HepG2 (cell line): Measurements from ENCODE around the gene PHRF1. TPM values are rescaled to one million over a fixed set of nuclear protein-coding genes. Genes with fewer than 3 reads are reported as not detected.

ENCODE experiments used
- ATAC-seq: fragments of 200-7000 bp; cut with Tn5 transposase; 3 replicates; pipeline ENCODE4 v1.9.1; 2020; ENCODE audit warnings: mild to moderate bottlenecking, moderate library complexity
- BruUV-seq: library from RNA; stranded (reverse); fragments of 400-500 nt; replicated peaks from 2 replicates; lab custom pipeline; 2021; lab: Mats Ljungman, UMichigan
- CTCF ChIA-PET: fragments of 300-600 bp; formaldehyde crosslinking; extraction: SDS; loops from one replicate; lab custom pipeline; 2021; ENCODE audit warnings: low total read pairs, inconsistent platforms, low intra/inter-chr PET ratio; lab: Yijun Ruan, JAX
- POLR2A ChIA-PET: fragments of 350-600 bp; sonication (Branson Sonifier 250); formaldehyde crosslinking; loops from one replicate; lab custom pipeline; 2020; ENCODE audit warnings: antibody characterized with exemption, inconsistent platforms; lab: Yijun Ruan, JAX
- DNase-seq: peaks from one replicate; pipeline ENCODE4 v3.0.0-alpha.2; 2015; ENCODE audit warnings: low spot score
- FAIRE-seq: peaks from 3 replicates; lab custom pipeline; 2011; peaks lifted over from hg19 to GRCh38; lab: Jason Lieb, UNC
- H2AFZ ChIP-seq: one replicate; pipeline ENCODE4 v1.6.1; 2011; ENCODE audit warnings: low read length, inconsistent platforms
- H3K27ac ChIP-seq: fragments of 300-600 bp; 3 replicates; pipeline ENCODE4 v1.8.0; 2011; ENCODE audit warnings: mixed run types, mild to moderate bottlenecking, mixed read lengths, low read length, inconsistent platforms; ENCODE audit not compliant: insufficient read depth; ENCODE audit errors: extremely low read length
- H3K27me3 ChIP-seq, 2 experiments: fragments of 200-600 bp in 1 of 2; 2 replicates in 1 of 2; 3 replicates in 1 of 2; pipeline versions ENCODE4 v1.6.0 to v1.8.0; 2011; ENCODE audit warnings: low read length in 2 of 2, mild to moderate bottlenecking in 2 of 2, moderate library complexity in 2 of 2, inconsistent platforms in 1 of 2; ENCODE audit not compliant: insufficient read depth in 2 of 2, control insufficient read depth in 1 of 2
- H3K36me3 ChIP-seq, 2 experiments: fragments of 200-600 bp in 1 of 2; replicated peaks in 1 of 2; 2 replicates in 1 of 2; 3 replicates in 1 of 2; pipeline versions ENCODE4 v1.5.1 to v1.8.0; 2011; ENCODE audit warnings: low read length in 2 of 2, inconsistent platforms in 1 of 2; ENCODE audit not compliant: insufficient read depth in 2 of 2, control insufficient read depth in 1 of 2
- H3K4me1 ChIP-seq: 2 replicates; pipeline ENCODE4 v1.5.1; 2012; ENCODE audit warnings: low read length, inconsistent platforms; ENCODE audit not compliant: insufficient read depth
- H3K4me2 ChIP-seq: 2 replicates; pipeline ENCODE4 v1.6.0; 2011; ENCODE audit warnings: low read depth, low read length, inconsistent platforms
- H3K4me3 ChIP-seq, 3 experiments: fragments of 200-600 bp in 1 of 3; sonication (generic), shearing (Covaris generic) in 1 of 3; replicated peaks in 1 of 3; 2 replicates each; pipeline ENCODE4 v1.5.1; 2011 to 2016; ENCODE audit warnings: low read length in 3 of 3, inconsistent platforms in 2 of 3, low read depth in 2 of 3, mild to moderate bottlenecking in 2 of 3, control low read depth in 1 of 3, mixed read lengths in 1 of 3; ENCODE audit not compliant: insufficient read depth in 1 of 3
- H3K79me2 ChIP-seq: one replicate; pipeline ENCODE4 v1.6.1; 2011; ENCODE audit warnings: low read length, inconsistent platforms; ENCODE audit not compliant: insufficient read depth
- H3K9ac ChIP-seq: 2 replicates; pipeline ENCODE4 v1.6.0; 2011; ENCODE audit warnings: mild to moderate bottlenecking, low read depth, low read length, inconsistent platforms; ENCODE audit not compliant: insufficient read depth
- H3K9me3 ChIP-seq: 2 replicates; pipeline ENCODE4 v1.5.1; 2012; ENCODE audit warnings: mild to moderate bottlenecking, low read length
- H4K20me1 ChIP-seq: 2 replicates; pipeline ENCODE4 v1.6.0; 2011; ENCODE audit warnings: inconsistent platforms, mild to moderate bottlenecking, low read length, moderate library complexity; ENCODE audit not compliant: insufficient read depth
- AGO2 ChIP-seq: fragments of 200-400 bp; formaldehyde crosslinking; optimal IDR thresholded peaks from 2 replicates; pipeline ENCODE3; 2017; ENCODE audit warnings: mild to moderate bottlenecking, low read depth, low read length, moderate library complexity
- HNRNPL ChIP-seq: fragments of 200-400 bp; formaldehyde crosslinking; IDR thresholded peaks from 2 replicates; pipeline ENCODE4 v1.6.1; 2017; ENCODE audit warnings: mild to moderate bottlenecking, low read depth, low read length
- RBFOX2 ChIP-seq: fragments of 200-400 bp; formaldehyde crosslinking; IDR thresholded peaks from 2 replicates; pipeline ENCODE4 v1.6.1; 2017; ENCODE audit warnings: low read depth, mild to moderate bottlenecking, low read length
- RBM22 ChIP-seq: fragments of 200-400 bp; formaldehyde crosslinking; optimal IDR thresholded peaks from 2 replicates; pipeline ENCODE3; 2017; ENCODE audit warnings: mild to moderate bottlenecking, low read length, moderate library complexity
- ZNF318 ChIP-seq: sonication (generic); formaldehyde crosslinking; IDR thresholded peaks from 2 replicates; pipeline ENCODE4 v1.4.0; 2020; ENCODE audit warnings: mild to moderate bottlenecking, missing genetic modification reagents
- ZNF563 ChIP-seq: sonication (generic); formaldehyde crosslinking; IDR thresholded peaks from 2 replicates; pipeline ENCODE4 v1.8.0; 2022; ENCODE audit warnings: mild to moderate bottlenecking, moderate library complexity, missing genetic modification reagents
- ZNF598 ChIP-seq: sonication (generic); formaldehyde crosslinking; IDR thresholded peaks from 2 replicates; pipeline ENCODE4 v1.5.1; 2020; ENCODE audit warnings: mild to moderate bottlenecking, missing genetic modification reagents, borderline replicate concordance
- WGBS: methylation state at CpG from one replicate; pipeline ENCODE4 v1.1.6; 2017; ENCODE audit warnings: low lambda C conversion rate; 5-methylcytosine and 5-hydroxymethylcytosine counted together
- in situ Hi-C: cut with HindIII; loops from 2 replicates; pipeline ENCODE4 v1.10.0; 2017; ENCODE audit warnings: low pct_unique_long_range_greater_than_20kb; ENCODE audit not compliant: extremely low pct_ligation_motif_present
- intact Hi-C: fragments of 100-400 bp; cut with micrococcal nuclease; formaldehyde crosslinking; loops from one replicate; pipeline ENCODE4 v1.10.0; 2022; ENCODE audit not compliant: unreplicated experiment
- polyA plus RNA-seq, 8 experiments: library from polyadenylated mRNA; depleted of rRNA in 3 of 8; stranded (reverse) in 7 of 8; unstranded in 1 of 8; fragments of >200 nt; fragmentation: Illumina TruSeq in 4 of 8; extraction: Trizol in 4 of 8; gene quantifications; 2 replicates each; pipeline versions ENCODE4 v1.2.1 to v1.2.3, GENCODE V29; 2011 to 2016; ENCODE audit warnings: low read depth in 4 of 8, missing spikeins in 1 of 8, mixed read lengths in 1 of 8; ENCODE audit not compliant: insufficient read depth in 1 of 8
- total RNA-seq, 5 experiments: library from RNA; depleted of rRNA; stranded (reverse); fragments of >200 nt; fragmentation: Illumina TruSeq; extraction: Trizol; gene quantifications; 2 replicates each; pipeline ENCODE4 v1.2.3, GENCODE V29; 2016; ENCODE audit warnings: low read depth in 1 of 5

PHRF1 gene
- total and polyA plus RNA-seq, 2 of the 13 experiments (the other 11 are each of a cell fraction or from before 2014, with no cell fraction given) = 8.2 to 16.7 TPM

- H3K4me2 ChIP-seq = no peak overlapping the region
- ATAC-seq (no peak), DNase-seq (no peak), FAIRE-seq (no peak)
- BruUV-seq = no TSS peak
- ChIA-PET POLR2A (no interaction called here), CTCF (no interaction called here)
- peaks cover 37 to 72% of the 10 kb centered on the region in 2 experiments for H3K36me3 ChIP-seq
- no peaks in the 10 kb centered on the region for H3K9me3 ChIP-seq
- H3K27me3 ChIP-seq = no peaks in the 10 kb centered on the region
- peaks cover 29% of the 10 kb centered on the region for H3K79me2 ChIP-seq
- intact Hi-C loops (no loop called here), in situ Hi-C loops (no loop called here)
- H3K4me1 ChIP-seq = peaks cover 53% of the 10 kb centered on the region
- no peak overlapping the region for H3K9ac ChIP-seq
- no peak overlapping the region for H3K27ac ChIP-seq
- TF ChIP-seq HNRNPL = peak; percentile 48; the same call in 1 of the 2 replicates
- no peak for TF ChIP-seq ZNF598
- TF ChIP-seq RBFOX2 = peak; percentile 49; the same call in 1 of the 2 replicates
- TF ChIP-seq ZNF563 (CRISPR knock-in tag) = no peak
- TF ChIP-seq AGO2 = peak; percentile 93
- H4K20me1 ChIP-seq = peaks cover 27% of the 10 kb centered on the region
- H2AFZ ChIP-seq = no peak overlapping the region
- WGBS = 96% methylated on average over 26 of the region's 26 CpGs
- no peak overlapping the region for H3K4me3 ChIP-seq
Measured at GRCh38 chr11:589798-590197, 13.5 kb downstream of the PHRF1 start.

DNA sequence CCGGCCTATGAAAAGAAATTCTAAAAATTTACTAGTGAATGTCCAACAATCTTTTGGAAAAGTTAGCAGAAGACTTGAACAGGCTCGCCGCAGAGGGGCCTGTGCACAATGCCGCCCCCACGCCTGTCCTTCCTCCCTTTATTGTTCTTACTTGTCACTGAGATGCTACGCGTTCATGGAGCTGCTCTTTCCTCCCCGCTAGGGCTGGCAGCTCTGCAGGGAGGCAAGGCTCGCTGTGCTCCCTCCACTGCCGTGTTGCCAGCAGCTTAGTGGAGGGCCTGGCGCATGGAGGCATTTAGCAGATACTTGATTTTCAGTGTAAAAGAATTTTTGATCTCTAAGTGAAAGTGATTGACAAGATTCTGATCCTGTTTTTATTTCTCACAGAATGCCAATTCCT lies 14.7 kb downstream of the PHRF1 start:
- no peak overlapping the region for H2AFZ ChIP-seq
- TF ChIP-seq ZNF318 (CRISPR knock-in tag) (no peak), RBM22 (peak; percentile 86)
- H3K4me1 ChIP-seq = peaks cover 41% of the 10 kb centered on the region
- H3K79me2 ChIP-seq = peaks cover 30% of the 10 kb centered on the region
- no peak overlapping the region for H3K27ac ChIP-seq
- in situ Hi-C loops = no loop called here
- H3K36me3 ChIP-seq = peaks cover 37 to 81% of the 10 kb centered on the region in 2 experiments
- CTCF ChIA-PET = no interaction called here
- POLR2A ChIA-PET = no interaction called here
- no peak overlapping the region for H3K9ac ChIP-seq
- WGBS = 88% methylated on average over 11 of the region's 11 CpGs
- FAIRE-seq (no peak), DNase-seq (no peak), ATAC-seq (no peak)
- H4K20me1 ChIP-seq = peaks cover 24% of the 10 kb centered on the region
- no peak overlapping the region for H3K4me3 ChIP-seq
- H3K4me2 ChIP-seq = no peak overlapping the region
- no TSS peak for BruUV-seq
- intact Hi-C loops = no loop called here
- H3K27me3 ChIP-seq = no peaks in the 10 kb centered on the region
- no peaks in the 10 kb centered on the region for H3K9me3 ChIP-seq
